GM21737 (cell line): ENCODE data around the gene RHOBTB1.
A peak's percentile ranks its signal among the peaks of the same experiment; 100 is the strongest.
"Not testable (repeated sequence)": the region's sequence is repeated elsewhere in the genome, so short reads cannot be mapped to it uniquely, and the experiment has no call there.

Experiments
- ATAC-seq: cut with Tn5 transposase; IDR thresholded peaks from one replicate; pipeline ENCODE4 v1.9.1; 2021; ENCODE audit warnings: mild to moderate bottlenecking, moderate library complexity; ENCODE audit not compliant: unreplicated experiment

The RHOBTB1 gene, protein sequence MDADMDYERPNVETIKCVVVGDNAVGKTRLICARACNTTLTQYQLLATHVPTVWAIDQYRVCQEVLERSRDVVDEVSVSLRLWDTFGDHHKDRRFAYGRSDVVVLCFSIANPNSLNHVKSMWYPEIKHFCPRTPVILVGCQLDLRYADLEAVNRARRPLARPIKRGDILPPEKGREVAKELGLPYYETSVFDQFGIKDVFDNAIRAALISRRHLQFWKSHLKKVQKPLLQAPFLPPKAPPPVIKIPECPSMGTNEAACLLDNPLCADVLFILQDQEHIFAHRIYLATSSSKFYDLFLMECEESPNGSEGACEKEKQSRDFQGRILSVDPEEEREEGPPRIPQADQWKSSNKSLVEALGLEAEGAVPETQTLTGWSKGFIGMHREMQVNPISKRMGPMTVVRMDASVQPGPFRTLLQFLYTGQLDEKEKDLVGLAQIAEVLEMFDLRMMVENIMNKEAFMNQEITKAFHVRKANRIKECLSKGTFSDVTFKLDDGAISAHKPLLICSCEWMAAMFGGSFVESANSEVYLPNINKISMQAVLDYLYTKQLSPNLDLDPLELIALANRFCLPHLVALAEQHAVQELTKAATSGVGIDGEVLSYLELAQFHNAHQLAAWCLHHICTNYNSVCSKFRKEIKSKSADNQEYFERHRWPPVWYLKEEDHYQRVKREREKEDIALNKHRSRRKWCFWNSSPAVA

GRCh38 chr10:60944058-60944909 lies at the start of gene RHOBTB1:
TSS of gene RHOBTB1 (minus strand) at chr10:60944185. CDS start at chr10:60911542, 32,643 bp downstream.
- ATAC-seq: peak; percentile 47

DNA sequence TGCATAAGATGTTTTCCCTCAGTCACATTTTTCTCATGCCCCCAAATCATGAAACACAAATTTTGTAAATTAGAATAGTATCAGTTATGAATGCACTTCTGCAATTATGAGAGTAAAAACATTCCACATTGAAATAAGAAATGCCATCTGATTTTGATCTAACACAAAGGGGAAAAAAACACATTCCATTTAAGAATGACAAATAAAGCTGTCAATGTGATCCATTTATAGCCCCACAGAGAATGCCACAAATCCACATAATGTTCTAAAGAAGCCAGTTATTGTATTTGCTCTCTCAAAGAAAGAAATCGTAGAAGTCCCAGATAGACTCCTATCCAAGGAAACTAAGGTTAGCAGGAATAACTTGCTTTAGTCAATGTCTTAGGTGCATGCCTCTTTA lies 48.7 kb upstream of the RHOBTB1 start:
- no peak for ATAC-seq

DNA sequence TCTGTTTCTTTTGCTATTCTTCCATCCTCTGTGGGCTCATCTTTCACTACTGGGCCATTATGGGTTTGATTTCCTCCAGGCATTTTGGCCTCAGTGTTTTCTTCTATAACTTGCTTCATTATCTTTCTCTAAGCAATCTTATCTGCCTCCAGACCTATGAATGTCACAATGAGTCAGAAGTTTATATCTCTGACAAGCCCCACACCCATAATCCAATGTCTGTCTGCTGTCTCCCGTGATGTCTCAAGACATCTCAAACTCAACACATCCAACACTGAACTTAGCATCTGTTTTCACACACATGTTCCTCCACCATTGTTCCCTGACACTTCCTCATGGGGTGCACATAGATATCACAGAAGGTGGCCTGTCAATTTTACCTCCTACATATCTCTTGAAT lies 46.7 kb upstream of the RHOBTB1 start:
- no peak for ATAC-seq

- peak; percentile 95 for ATAC-seq
Observed at GRCh38 chr10:60989400-60989876, 45.5 kb upstream of the RHOBTB1 start.

DNA sequence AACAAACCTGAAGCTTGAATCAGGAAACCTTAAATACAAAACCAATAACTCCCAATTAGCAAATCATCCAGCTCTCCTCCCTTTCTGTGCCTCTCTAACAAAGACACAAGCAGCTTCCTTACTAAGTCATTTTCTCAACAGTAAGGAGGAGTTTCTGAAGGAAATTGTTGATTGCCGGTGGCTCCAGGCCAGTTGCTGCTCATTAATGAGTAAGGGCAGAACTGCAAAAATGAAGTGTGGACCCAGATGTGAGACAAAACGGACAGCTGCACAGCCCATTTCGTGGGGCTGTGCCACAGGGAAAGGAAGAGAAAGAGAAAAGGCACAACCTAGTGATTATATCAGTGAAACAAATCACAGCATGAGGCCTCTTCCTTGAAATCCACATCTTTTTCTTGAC lies 42.8 kb upstream of the RHOBTB1 start:
- no peak for ATAC-seq

DNA sequence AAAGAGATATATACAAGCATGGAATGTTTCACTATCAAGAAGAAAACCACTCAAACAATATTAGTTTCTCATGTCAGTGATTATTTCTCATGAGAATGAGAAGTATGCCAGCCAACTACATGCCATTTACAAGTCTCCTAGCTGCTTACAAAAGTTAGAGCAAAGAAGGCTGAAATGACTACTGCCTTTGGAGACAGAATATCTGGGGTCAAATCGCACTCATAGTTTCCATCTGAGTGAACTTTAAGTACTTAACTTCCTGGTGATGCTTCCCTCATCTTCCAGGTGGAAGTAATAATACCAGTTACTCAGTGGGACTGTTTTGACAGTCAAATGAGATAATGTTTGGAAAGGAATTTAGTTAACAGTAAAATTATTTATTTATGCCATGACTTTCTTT lies 42.0 kb upstream of the RHOBTB1 start:
- no peak for ATAC-seq

- no peak for ATAC-seq
Observed at GRCh38 chr10:60980997-60981396, 37.0 kb upstream of the RHOBTB1 start.

GRCh38 chr10:60979667-60980104 lies 35.7 kb upstream of the RHOBTB1 start:
- no peak for ATAC-seq

- no peak for ATAC-seq
Observed at GRCh38 chr10:60978287-60979115, 34.5 kb upstream of the RHOBTB1 start.

GRCh38 chr10:60977161-60978122 lies 33.5 kb upstream of the RHOBTB1 start:
- ATAC-seq: no peak

DNA sequence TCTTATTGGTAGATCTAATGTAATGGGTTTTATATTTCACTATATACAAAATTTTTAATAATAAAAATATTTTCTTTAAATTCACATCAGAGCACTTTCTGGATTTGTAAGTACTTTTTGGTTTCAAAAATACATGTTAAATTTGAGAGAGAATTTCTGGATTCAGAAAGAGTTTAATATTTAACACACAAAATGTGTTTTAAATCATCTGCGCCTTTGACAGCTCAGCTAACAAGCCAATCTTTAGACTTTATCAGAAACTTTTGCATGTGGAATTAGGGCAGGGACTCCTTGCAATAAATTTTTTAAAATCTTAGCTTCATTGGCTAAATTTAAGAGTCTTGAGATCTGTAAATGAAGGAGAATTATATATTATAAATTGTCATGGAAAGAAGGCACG lies 32.7 kb upstream of the RHOBTB1 start:
- no peak for ATAC-seq

GRCh38 chr10:60975716-60976115 lies 31.7 kb upstream of the RHOBTB1 start:
- no peak for ATAC-seq

DNA sequence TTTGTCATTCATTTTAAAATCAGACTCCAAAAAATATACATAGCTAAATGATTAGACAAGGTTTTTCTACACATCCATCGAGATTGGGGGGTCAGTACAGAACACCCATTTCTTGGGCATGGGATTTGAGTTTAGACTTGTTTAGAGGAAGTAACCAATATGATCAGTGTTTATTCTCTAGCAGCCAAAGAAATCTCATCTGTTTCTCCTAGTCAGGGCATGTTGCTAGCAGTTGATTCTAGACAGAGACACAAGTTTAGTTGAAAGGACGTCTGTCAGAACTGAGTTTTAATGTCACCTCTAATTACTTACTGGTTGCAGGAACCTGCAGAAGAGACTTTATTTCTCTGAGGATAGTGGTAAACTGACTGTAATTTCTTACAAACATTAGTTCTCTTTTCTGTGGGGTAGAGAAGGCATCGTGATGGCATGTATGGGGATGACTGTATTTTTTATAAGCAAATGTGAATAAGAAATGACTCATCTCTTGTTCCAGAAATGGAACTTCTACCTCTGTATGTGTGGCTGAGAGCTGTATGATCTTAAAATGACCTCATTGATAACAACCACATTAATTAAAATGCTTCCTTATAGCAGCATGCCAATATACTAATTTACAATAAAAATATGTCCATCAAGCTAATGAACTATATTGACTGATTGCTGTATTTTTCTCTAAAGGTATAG lies 30.6 kb upstream of the RHOBTB1 start:
- no peak for ATAC-seq

DNA sequence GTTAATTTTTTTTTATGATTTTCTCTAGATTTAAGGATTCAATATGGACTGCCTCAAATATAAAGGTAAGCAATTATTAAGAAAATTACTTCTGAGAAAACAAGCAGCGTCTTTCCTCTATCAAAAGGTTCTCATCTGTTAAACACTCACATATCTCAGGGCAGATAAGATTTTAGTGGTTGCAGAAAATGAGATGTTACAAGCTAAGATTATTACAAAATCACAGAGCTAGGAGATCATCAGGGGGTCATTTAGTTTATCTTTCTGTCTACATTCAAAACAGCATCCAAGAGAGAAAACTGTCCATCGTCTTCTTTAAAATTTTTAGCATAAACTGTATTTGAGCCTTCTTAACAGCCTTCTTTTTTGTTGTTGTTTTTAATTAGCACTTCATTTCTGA lies 29.1 kb upstream of the RHOBTB1 start:
- no peak for ATAC-seq

GRCh38 chr10:60972181-60972580 lies 28.2 kb upstream of the RHOBTB1 start:
- ATAC-seq: not testable (repeated sequence)

- no peak for ATAC-seq
Observed at GRCh38 chr10:60970526-60970925, 26.5 kb upstream of the RHOBTB1 start.

GRCh38 chr10:60968504-60968903 lies 24.5 kb upstream of the RHOBTB1 start:
- ATAC-seq: no peak

GRCh38 chr10:60967854-60968484 lies 24.0 kb upstream of the RHOBTB1 start:
- no peak for ATAC-seq
